ENCODE data around the gene CACNA1A. TPM values are rescaled to one million over a fixed set of nuclear protein-coding genes. Genes with fewer than 3 reads are reported as not detected.

Gene CACNA1A
- total and polyA plus RNA-seq, 11 donors = 0.17 to 1.2 (median 0.67) TPM

DNA sequence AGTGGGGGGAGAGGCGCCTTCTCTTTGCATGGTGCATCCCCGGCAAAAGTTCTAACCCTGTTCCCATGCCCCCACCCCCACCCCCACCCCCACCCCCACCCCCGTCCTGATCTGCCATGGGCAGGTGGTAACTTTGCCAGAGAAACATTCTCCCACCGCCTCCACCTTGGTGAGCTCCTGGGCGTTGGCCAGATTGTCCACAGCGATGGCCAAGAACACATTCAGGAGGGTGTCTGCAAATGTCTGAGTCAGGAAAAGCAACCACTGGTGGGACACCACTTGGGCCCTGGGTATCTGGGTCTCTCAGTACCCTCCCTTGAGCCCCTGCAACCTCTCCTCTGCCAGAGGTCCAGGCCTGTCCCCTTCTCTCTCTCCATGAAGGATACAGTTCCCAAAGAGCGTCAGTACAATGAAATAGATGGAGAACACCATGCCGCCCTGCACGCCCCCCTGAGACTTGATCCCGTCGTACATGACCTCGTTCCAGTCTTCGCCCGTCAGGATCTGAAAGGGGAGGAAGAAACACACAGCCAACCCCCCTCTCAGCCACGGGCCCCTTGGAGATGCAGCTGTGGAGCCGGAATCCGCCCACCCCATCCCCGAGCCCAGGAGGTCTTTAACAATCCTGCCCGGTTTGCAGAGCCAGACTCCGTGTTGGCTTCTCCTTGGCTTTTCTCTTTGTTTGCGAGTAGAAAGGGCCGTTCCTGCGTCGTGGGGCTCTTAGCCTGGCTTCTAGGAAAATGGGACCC is 202.7 kb downstream of the CACNA1A start:
- intact Hi-C loops (cut with DNase I) = no loop called here
- Histone ChIP-seq H3K4me1 (peaks cover 0 to 4% (median 0%) of the 10 kb centered on the region in 12 donors), H3K27ac (no peak overlapping the region), H3K9me3 (no peaks in the 10 kb centered on the region), H3K4me3 (no peak overlapping the region), H3K27me3 (peaks cover 6 to 66% (median 15%) of the 10 kb centered on the region in 9 donors), H3K36me3 (no peaks in the 10 kb centered on the region)
- DNase-seq (no peak), ATAC-seq (no peak)
- 63 to 72% (median 67%) methylated on average over 24 of the region's 24 CpGs for WGBS, 4 donors
- TF ChIP-seq POLR2A (IDR thresholded peaks at IDR 0.05) = no peak
- TF ChIP-seq, protein P1, sequence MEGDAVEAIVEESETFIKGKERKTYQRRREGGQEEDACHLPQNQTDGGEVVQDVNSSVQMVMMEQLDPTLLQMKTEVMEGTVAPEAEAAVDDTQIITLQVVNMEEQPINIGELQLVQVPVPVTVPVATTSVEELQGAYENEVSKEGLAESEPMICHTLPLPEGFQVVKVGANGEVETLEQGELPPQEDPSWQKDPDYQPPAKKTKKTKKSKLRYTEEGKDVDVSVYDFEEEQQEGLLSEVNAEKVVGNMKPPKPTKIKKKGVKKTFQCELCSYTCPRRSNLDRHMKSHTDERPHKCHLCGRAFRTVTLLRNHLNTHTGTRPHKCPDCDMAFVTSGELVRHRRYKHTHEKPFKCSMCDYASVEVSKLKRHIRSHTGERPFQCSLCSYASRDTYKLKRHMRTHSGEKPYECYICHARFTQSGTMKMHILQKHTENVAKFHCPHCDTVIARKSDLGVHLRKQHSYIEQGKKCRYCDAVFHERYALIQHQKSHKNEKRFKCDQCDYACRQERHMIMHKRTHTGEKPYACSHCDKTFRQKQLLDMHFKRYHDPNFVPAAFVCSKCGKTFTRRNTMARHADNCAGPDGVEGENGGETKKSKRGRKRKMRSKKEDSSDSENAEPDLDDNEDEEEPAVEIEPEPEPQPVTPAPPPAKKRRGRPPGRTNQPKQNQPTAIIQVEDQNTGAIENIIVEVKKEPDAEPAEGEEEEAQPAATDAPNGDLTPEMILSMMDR (IDR thresholded peaks at IDR 0.05) = no peak

DNA sequence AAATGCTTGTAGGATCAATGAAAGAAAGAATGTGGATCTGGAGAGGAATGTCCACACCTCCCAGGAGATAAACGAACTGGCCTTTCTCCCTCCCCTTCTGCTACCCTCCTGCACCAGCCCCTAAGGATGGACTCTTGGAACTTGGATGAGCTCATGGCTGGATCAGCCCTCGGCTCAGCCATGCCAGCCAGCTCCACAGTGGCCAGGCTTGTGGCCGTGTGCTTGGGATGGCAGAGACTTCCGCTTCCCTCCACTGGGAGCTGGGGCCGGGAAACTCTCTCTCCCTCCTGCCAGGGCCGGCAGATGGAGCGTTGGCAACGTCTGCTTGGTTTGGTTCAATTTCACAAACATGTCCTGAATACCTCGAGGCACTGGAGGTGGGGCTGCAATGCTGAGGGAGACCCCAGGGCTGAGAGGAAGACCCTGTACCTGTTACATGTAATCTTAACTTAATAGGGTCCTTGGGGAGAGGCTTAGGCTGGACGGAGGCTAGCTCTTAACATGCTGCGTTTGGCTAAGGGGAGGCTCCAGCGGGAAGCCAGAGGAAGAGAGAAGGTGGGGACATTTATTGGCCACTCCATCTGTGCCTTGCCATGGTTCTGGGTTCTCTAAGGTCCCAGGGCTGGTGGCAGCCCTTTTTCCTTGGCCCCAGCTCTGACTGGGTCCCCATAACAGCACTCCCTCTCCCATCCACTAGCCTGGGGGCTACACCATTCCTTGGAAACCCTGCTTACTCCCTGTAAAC is 203.6 kb downstream of the CACNA1A start:
- H3K4me3 ChIP-seq = no peak overlapping the region
- no peak for DNase-seq
- no peak for ATAC-seq
- intact Hi-C loops (cut with DNase I) = no loop called here
- 20 to 42% (median 32%) methylated on average over 4 to 12 of the region's 12 CpGs for WGBS, 4 donors
- peaks cover 0 to 5% (median 0%) of the 10 kb centered on the region in 12 donors for H3K4me1 ChIP-seq
- H3K27ac ChIP-seq = no peak overlapping the region
- H3K9me3 ChIP-seq = no peaks in the 10 kb centered on the region
- TF ChIP-seq POLR2A (IDR thresholded peaks at IDR 0.05) = no peak
- H3K36me3 ChIP-seq = no peaks in the 10 kb centered on the region
- H3K27me3 ChIP-seq = peaks cover 9 to 74% (median 19%) of the 10 kb centered on the region in 9 donors

DNA sequence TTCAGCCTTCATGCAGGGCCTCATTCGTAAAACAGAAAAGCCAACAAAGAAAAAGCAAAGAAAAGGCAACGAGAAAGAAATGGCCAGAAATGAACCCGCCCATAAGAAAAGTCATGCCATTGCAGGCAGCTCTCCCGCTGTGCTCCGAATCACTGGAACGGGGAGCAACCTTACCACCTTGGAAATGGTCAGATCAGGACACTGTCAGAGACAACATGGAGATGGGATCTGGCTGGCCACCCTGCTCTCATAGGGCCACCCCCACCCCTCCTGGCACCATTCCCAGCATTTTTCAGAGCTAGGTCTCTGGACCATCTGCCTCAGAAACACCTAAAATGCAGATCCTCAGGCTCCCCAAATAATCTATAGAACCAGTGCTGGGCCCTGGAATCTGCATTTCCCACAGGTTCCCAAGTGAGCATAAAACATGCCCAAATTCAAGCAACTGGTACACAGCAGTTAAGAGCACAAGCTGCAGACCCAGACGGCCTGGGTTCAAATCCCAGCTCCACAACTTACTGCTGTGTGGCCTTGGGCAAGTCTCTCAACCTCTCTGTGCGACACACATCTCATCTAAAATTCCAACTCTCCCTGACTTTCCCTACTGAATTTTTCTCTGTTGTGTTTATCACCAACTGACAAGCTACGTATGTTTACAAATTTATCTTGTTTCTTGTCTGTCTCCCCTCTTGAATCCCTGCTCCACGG is 204.5 kb downstream of the CACNA1A start:
- H3K27me3 ChIP-seq = peaks cover 9 to 81% (median 21%) of the 10 kb centered on the region in 9 donors
- intact Hi-C loops (cut with DNase I) = no loop called here

DNA sequence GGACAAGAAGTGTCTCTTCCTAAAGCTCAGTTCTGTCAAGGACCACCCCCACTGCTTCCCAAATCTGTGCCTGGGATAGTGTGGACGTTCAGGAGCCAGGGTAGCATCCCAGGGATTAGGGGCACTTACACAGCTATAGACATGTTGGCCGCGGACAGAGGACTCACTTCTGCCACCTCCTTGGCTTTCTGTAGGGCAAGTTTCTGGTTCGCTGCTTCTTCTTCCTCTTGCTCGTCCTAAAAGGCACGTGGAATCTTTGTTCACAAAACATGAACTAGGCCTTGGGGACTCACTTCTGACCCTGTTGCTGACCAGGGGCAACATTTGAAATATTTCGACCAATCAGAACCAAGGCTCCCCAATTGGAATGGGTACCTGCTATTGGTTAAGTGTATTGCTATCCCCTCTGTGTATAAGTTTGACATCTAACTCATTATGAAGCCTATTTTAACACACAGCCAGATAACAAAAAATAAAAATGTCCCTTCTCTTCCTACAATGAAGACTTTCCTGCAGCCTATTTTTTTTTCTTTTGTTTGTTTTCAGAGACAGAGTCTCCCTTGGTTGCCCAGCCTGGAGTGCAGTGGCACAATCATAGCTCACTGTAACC is 205.8 kb downstream of the CACNA1A start:
- TF ChIP-seq, protein P1 (IDR thresholded peaks at IDR 0.05) = no peak
- no peak for DNase-seq
- peaks cover 9 to 76% (median 21%) of the 10 kb centered on the region in 9 donors for H3K27me3 ChIP-seq
- no peak for ATAC-seq
- H3K9me3 ChIP-seq = no peaks in the 10 kb centered on the region
- H3K27ac ChIP-seq = no peak overlapping the region
- WGBS, 4 donors = 57 to 71% (median 62%) methylated on average over 7 of the region's 7 CpGs
- H3K4me3 ChIP-seq = no peak overlapping the region
- H3K4me1 ChIP-seq = peaks cover 0 to 5% (median 0%) of the 10 kb centered on the region in 12 donors
- intact Hi-C loops (cut with DNase I) = no loop called here
- H3K36me3 ChIP-seq = no peaks in the 10 kb centered on the region

More for the DNA sequence above, 204.5 kb downstream of the CACNA1A start:
- H3K9me3 ChIP-seq = no peaks in the 10 kb centered on the region
- DNase-seq = no peak
- no peak for TF ChIP-seq POLR2A (IDR thresholded peaks at IDR 0.05)
- TF ChIP-seq, protein P1 (IDR thresholded peaks at IDR 0.05) = no peak
- H3K27ac ChIP-seq = no peak overlapping the region
- 59 to 74% (median 65%) methylated on average over 10 of the region's 10 CpGs for WGBS, 4 donors
- H3K4me1 ChIP-seq = peaks cover 0 to 5% (median 0%) of the 10 kb centered on the region in 12 donors
- ATAC-seq = no peak
- no peak overlapping the region for H3K4me3 ChIP-seq
- H3K36me3 ChIP-seq = no peaks in the 10 kb centered on the region

All from heart left ventricle (tissue), 16 donors.